Aortic smooth muscle cell (primary cell): ENCODE measurements around the gene TMEM240. TPM values are rescaled to one million over a fixed set of nuclear protein-coding genes. Genes with fewer than 3 reads are reported as not detected.

Source experiments
- total RNA-seq: library from RNA; depleted of rRNA; stranded (reverse); fragments of >200 nt; gene quantifications from 2 replicates; pipeline ENCODE4 v1.2.3, GENCODE V29; 2014

TMEM240 gene
- 2.0 and 2.8 TPM in 2 replicates for total RNA-seq

DNA sequence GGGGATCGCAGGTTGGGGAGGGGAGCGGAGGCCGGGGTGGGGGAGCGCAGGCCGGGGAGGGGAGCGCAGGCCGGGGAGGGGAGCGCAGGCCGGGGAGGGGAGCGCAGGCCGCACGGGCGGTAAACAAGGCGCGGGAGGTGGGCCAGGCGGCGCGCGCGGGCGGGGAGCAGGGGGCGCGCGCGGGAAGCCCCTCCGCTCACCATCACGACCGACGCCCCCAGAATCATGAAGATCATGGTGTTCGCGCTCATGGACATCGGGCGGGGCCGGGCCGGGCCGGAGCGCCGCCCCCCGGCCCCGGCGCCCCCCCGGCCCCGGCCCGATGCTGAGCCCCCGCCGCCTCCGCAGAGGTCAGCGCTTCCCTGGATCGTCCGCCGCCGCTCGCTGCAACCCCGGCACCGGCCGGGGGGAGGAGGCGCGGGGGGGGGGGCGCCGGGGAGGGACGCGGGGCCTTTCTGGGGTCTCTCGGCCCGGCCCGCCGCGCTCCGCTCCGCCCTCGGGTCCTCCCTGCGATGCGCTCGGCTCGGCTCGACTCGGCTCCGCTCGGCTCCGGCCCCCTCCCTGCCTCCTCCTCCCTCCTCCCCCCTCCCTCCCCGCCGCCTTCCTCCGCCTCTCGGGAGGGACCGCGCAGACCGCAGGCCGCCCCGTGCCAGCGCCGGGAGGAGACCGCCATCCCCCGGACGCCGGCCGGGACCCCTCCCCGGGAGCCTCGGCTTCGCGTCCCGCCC is at the start of gene TMEM240:
TMEM240 (minus strand) TSS at position 535 of the 728 bp plus-strand sequence; CDS start at position 257, 278 bp downstream.

DNA sequence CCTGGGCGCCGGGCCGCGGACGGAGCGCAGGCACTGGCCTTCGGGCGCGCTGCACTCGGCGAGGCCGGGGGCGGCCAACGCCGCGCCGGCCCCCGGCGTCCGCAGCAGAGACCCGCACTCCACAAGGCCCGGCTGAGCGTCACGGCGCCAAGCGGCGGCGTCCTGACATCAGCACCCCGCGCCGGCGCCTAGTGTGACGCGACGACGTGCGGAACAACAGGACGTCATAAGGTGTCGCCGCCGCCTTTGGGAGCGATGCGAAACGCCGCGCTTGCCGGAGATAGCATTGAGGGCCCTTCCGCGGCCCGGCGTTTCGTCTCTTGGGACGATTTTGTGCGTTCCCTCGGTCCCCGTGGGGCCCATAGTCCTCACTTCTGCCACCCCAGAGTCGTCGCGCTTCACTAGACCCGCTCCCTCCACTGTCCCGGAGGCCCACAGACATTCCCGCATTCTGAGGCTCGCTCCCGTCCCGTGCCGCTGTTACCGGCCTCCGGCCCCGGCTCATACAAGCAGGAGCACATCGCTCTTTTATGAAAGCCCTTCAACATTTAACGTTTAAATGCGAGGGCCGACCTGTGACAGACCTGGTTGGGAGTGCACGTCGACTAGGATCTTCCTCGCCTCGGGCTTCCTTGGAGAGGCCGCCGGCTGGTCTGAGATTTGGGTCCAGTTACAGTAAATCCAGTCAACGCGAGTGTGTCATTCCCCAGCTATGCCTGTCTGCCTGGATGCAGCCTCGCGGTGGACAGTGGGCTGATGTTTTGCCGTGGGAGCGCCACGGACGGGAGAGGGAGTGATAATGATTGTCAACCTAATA is 34.5 kb upstream of the TMEM240 start, which contains the start of gene SSU72:
SSU72 (minus strand) TSS at position 143 of the 817 bp plus-strand sequence. CDS start 306 bp downstream, outside the sequence.

DNA sequence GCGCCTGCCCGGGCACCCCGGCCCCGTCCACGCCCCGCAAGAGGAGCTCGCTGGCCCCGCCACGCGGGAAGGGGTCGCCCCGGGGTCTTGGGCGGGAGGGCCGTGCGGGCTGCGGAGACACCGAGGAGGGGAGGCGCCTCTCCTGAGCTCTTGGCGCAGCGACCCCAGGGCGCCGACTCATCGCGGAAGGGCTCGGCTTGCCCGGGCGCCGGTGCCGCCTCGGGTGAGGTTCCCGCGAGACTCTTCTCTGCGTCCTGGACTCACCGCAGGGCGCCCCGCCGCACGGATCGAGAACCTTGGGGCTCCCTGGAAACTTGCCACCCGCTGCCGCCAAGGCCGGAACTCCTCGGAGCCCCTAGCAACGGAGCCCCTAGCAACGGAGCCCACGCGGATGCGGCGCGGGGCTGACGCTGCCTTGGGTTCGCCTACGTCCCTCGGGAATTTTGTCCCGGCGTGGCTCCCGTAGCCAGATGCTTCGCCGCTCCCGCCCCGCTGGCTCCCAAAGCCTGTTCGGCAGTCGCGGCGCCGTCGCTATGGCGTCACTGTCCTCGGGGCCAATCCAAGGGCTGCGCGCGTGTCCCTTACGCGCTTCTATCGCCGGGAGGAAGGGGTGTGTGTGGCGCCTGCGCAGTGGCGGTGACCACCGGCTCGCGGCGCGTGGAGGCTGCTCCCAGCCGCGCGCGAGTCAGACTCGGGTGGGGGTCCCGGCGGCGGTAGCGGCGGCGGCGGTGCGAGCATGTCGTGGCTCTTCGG is 28.7 kb downstream of the TMEM240 start, which contains the start of gene ATAD3A:
ATAD3A (plus strand) TSS at position 630 of the 753 bp plus-strand sequence; CDS start at position 737, 107 bp downstream.

Other genes with a start within 250 kb of the TMEM240 start
- gene ACAP3, start 232.7 kb downstream of the TMEM240 start, total RNA-seq: 35.4 and 38.3 TPM in 2 replicates
- 11.4 and 16.8 TPM in 2 replicates for gene PUSL1, start 232.0 kb downstream of the TMEM240 start, total RNA-seq
- gene INTS11, start 216.0 kb downstream of the TMEM240 start, total RNA-seq: 57.1 and 58.8 TPM in 2 replicates
- 8.6 and 9.9 TPM in 2 replicates for gene CPTP, start 215.8 kb downstream of the TMEM240 start, total RNA-seq
- 0.06 and 0.26 TPM in 2 replicates for gene TAS1R3, start 209.3 kb downstream of the TMEM240 start, total RNA-seq
- gene DVL1, start 191.2 kb downstream of the TMEM240 start, total RNA-seq: 63.8 and 102 TPM in 2 replicates
- gene MXRA8, start 182.1 kb downstream of the TMEM240 start, total RNA-seq: 282 and 369 TPM in 2 replicates
- gene AURKAIP1, start 165.4 kb downstream of the TMEM240 start, total RNA-seq: 98.4 and 131 TPM in 2 replicates
- gene CCNL2, start 141.3 kb downstream of the TMEM240 start, total RNA-seq: 103 and 125 TPM in 2 replicates
- gene MRPL20, start 133.3 kb downstream of the TMEM240 start, total RNA-seq: 119 and 121 TPM in 2 replicates
- gene ANKRD65, start 119.3 kb downstream of the TMEM240 start, total RNA-seq: 0.37 and 0.40 TPM in 2 replicates
- gene VWA1, start 104.9 kb downstream of the TMEM240 start, total RNA-seq: 1.6 and 2.5 TPM in 2 replicates
- gene ATAD3C, start 90.9 kb downstream of the TMEM240 start, total RNA-seq: 0.56 and 0.66 TPM in 2 replicates
- 14.2 and 22.7 TPM in 2 replicates for gene ATAD3B, start 68.9 kb downstream of the TMEM240 start, total RNA-seq
- 22.9 and 47.2 TPM in 2 replicates for gene ATAD3A, start 28.5 kb downstream of the TMEM240 start, total RNA-seq
- gene SSU72, start 34.2 kb upstream of the TMEM240 start, total RNA-seq: 51.3 and 54.8 TPM in 2 replicates
- 0.79 and 0.87 TPM in 2 replicates for gene FNDC10, start 59.5 kb upstream of the TMEM240 start, total RNA-seq
- 43.3 and 58.3 TPM in 2 replicates for gene MIB2, start 74.9 kb upstream of the TMEM240 start, total RNA-seq
- gene MMP23B, start 91.5 kb upstream of the TMEM240 start, total RNA-seq: 1.7 and 1.8 TPM in 2 replicates
- 8.2 and 9.1 TPM in 2 replicates for gene CDK11B, start 118.4 kb upstream of the TMEM240 start, total RNA-seq
- gene SLC35E2B, start 152.2 kb upstream of the TMEM240 start, total RNA-seq: 18.4 and 19.3 TPM in 2 replicates
- 11.7 and 12.9 TPM in 2 replicates for gene CDK11A, start 183.7 kb upstream of the TMEM240 start, total RNA-seq
- gene NADK, start 237.8 kb upstream of the TMEM240 start, total RNA-seq: 40.0 and 49.5 TPM in 2 replicates